Activated T-cell treated with anti-CD3 and anti-CD28 coated beads, Interleukin-2, amount 50 U/mL, for 72 hours (primary cell): Measurements from ENCODE around the gene NDUFAF4. TPM values are rescaled to one million over a fixed set of nuclear protein-coding genes. Genes with fewer than 3 reads are reported as not detected.
"Not testable (repeated sequence)": the region's sequence is repeated elsewhere in the genome, so short reads cannot be mapped to it uniquely, and the experiment has no call there.

Source experiments
- ATAC-seq, 2 donors: fragments of 150-1000 bp; cut with Tn5 transposase; replicated peaks in 1 of 2; 2 replicates each; pipeline ENCODE4 v1.10.0; 2021; ENCODE audit warnings: moderate library complexity in 2 of 2, mild to moderate bottlenecking in 1 of 2
- DNase-seq, 2 donors: peaks; one replicate each; pipeline ENCODE4 v3.0.0; 2021 to 2022; ENCODE audit warnings: mixed read lengths in 1 of 2
- H3K27ac Mint-ChIP-seq: one replicate; pipeline ENCODE4 v1.8.0; 2022; ENCODE audit warnings: mild to moderate bottlenecking, moderate library complexity, mixed read lengths
- H3K27me3 Mint-ChIP-seq: one replicate; pipeline ENCODE4 v1.8.0; 2022; ENCODE audit warnings: low read depth, mixed read lengths
- H3K36me3 Mint-ChIP-seq, 2 donors: one replicate each; pipeline ENCODE4 v1.8.0; 2022; ENCODE audit warnings: mixed read lengths in 2 of 2, mild to moderate bottlenecking in 1 of 2; ENCODE audit not compliant: insufficient read depth in 2 of 2
- H3K4me1 Mint-ChIP-seq: one replicate; pipeline ENCODE4 v1.8.0; 2022; ENCODE audit warnings: low read depth, mixed read lengths
- H3K4me3 Mint-ChIP-seq, 2 donors: one replicate each; pipeline ENCODE4 v1.8.0; 2022; ENCODE audit warnings: mild to moderate bottlenecking in 2 of 2, mixed read lengths in 2 of 2, moderate library complexity in 2 of 2
- H3K9me3 Mint-ChIP-seq, 2 donors: one replicate each; pipeline ENCODE4 v1.8.0; 2022; ENCODE audit warnings: mixed read lengths in 2 of 2
- total RNA-seq, 2 donors: library from RNA; stranded (reverse); gene quantifications; one replicate each; pipeline ENCODE4 v1.2.3, GENCODE V29; 2022

Gene NDUFAF4
- total RNA-seq, 2 donors from 2014 or later, result 53.9 to 63.5 TPM

GRCh38 chr6:96888745-96889144, 8.9 kb downstream of the NDUFAF4 start:
- no peaks in the 10 kb centered on the region for H3K9me3 Mint-ChIP-seq
- ATAC-seq (no peak), DNase-seq (no peak)
- no peak overlapping the region for H3K4me3 Mint-ChIP-seq
- no peak overlapping the region for H3K27ac Mint-ChIP-seq
- no peaks in the 10 kb centered on the region for H3K27me3 Mint-ChIP-seq
- H3K36me3 Mint-ChIP-seq, result peaks cover 0 to 9% of the 10 kb centered on the region in 2 donors
- peaks cover 8% of the 10 kb centered on the region for H3K4me1 Mint-ChIP-seq

DNA sequence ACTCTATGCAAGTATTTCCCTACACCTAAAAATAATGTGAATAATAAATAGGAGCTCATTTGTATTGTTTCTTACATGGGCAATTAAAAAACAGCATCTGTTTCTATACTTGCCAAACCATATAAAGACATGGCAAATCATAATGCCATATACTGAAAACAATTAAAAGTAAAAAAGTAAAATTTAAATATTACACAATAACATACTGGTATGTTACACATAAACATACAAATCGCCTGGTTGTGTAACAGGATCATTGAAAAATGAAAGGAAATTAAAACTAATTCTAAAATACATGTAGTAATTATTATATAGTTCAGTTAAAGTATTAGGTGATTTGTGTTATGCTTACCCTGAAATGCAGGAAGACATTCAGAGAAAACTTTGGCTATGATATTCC, 11.2 kb downstream of the NDUFAF4 start:
- no peak overlapping the region for H3K4me3 Mint-ChIP-seq
- H3K4me1 Mint-ChIP-seq, result peaks cover 8% of the 10 kb centered on the region
- no peaks in the 10 kb centered on the region for H3K27me3 Mint-ChIP-seq
- peaks cover 0 to 9% of the 10 kb centered on the region in 2 donors for H3K36me3 Mint-ChIP-seq
- no peak overlapping the region for H3K27ac Mint-ChIP-seq
- no peaks in the 10 kb centered on the region for H3K9me3 Mint-ChIP-seq
- ATAC-seq (no peak), DNase-seq (no peak)

GRCh38 chr6:96885187-96885631, 12.5 kb downstream of the NDUFAF4 start:
- not testable (repeated sequence) for H3K27ac Mint-ChIP-seq, H3K27me3 Mint-ChIP-seq, H3K36me3 Mint-ChIP-seq, DNase-seq, H3K4me1 Mint-ChIP-seq, H3K9me3 Mint-ChIP-seq
- peak; percentile 87 to 91 for ATAC-seq
- H3K4me3 Mint-ChIP-seq, result peak overlapping the region in 1 of 2 donors; percentile 42

DNA sequence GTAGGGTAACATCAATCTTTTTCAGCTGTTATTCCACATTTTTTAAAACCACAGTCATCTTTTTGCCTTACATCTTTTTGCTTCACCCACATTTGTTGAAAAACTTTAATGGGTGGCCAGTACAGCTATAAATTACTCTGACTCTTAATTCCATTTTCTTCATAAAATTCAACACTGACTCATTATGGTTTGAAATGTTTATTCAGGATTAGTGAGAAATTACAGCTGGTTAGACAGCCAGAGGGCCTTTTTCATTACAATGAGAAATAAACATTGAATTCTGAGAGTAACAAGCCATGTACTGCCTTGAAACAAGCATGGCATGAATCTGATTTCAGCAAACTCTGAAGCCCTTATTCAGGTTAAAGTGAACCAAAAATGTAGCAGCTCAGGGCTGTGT, 19.5 kb downstream of the NDUFAF4 start:
- ATAC-seq (no peak), DNase-seq (no peak)
- H3K27ac Mint-ChIP-seq, result no peak overlapping the region
- no peaks in the 10 kb centered on the region for H3K36me3 Mint-ChIP-seq
- H3K27me3 Mint-ChIP-seq, result no peaks in the 10 kb centered on the region
- H3K4me3 Mint-ChIP-seq, result no peak overlapping the region
- no peaks in the 10 kb centered on the region for H3K4me1 Mint-ChIP-seq
- H3K9me3 Mint-ChIP-seq, result no peaks in the 10 kb centered on the region

DNA sequence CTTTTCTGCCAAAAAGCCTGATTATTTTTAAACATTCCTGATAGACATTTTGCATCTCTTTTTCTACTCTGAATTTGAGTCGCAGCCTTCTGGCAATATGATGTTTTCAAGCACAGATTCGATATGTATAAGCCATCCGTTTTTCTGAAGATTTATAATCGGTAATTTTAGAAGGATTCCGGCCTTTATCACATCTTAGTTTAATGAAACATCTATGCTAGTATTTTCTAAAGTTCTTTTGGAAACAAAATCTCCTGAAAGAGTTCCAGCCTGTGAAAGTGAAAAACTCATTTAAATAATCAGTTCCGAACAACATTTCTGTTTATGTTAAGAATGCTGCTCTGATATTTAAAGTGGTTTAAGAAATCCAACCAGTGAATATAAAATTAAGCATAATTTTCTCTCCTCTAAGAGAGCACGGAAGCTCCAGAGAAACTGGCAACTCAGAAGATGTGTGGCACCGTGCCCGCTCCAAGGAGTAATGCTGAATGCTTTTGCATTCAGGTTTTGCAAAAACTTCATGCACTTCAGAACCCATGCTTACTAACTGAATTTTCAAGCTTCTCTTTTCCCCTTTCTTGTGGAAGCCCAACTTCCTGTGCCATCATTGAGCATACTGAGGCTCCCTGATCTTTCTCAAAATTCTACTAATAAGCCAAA, 20.7 kb downstream of the NDUFAF4 start:
- Mint-ChIP-seq H3K4me1 (no peaks in the 10 kb centered on the region), H3K27me3 (no peaks in the 10 kb centered on the region), H3K27ac (no peak overlapping the region), H3K9me3 (no peaks in the 10 kb centered on the region), H3K36me3 (no peaks in the 10 kb centered on the region), H3K4me3 (no peak overlapping the region)
- ATAC-seq (no peak), DNase-seq (no peak)

GRCh38 chr6:96872976-96873375, 24.7 kb downstream of the NDUFAF4 start:
- no peak for DNase-seq
- no peak overlapping the region for H3K4me3 Mint-ChIP-seq

GRCh38 chr6:96865055-96865405, 32.7 kb downstream of the NDUFAF4 start:
- ATAC-seq (no peak), DNase-seq (no peak)
- Mint-ChIP-seq H3K27me3 (peaks cover 40% of the 10 kb centered on the region), H3K9me3 (no peaks in the 10 kb centered on the region), H3K4me3 (no peak overlapping the region), H3K4me1 (no peaks in the 10 kb centered on the region), H3K36me3 (no peaks in the 10 kb centered on the region), H3K27ac (no peak overlapping the region)

More at GRCh38 chr6:96872976-96873375, 24.7 kb downstream of the NDUFAF4 start:
- ATAC-seq, result no peak
- H3K27ac Mint-ChIP-seq, result no peak overlapping the region
- H3K36me3 Mint-ChIP-seq, result no peaks in the 10 kb centered on the region
- H3K4me1 Mint-ChIP-seq, result no peaks in the 10 kb centered on the region
- H3K27me3 Mint-ChIP-seq, result peaks cover 4% of the 10 kb centered on the region
- no peaks in the 10 kb centered on the region for H3K9me3 Mint-ChIP-seq

GRCh38 chr6:96864216-96865054, 33.3 kb downstream of the NDUFAF4 start:
- Mint-ChIP-seq H3K27ac (no peak overlapping the region), H3K36me3 (no peaks in the 10 kb centered on the region), H3K4me3 (no peak overlapping the region), H3K4me1 (no peaks in the 10 kb centered on the region), H3K9me3 (peaks cover 0 to under 1% of the 10 kb centered on the region in 2 donors), H3K27me3 (peaks cover 43% of the 10 kb centered on the region)
- no peak for ATAC-seq
- no peak for DNase-seq

DNA sequence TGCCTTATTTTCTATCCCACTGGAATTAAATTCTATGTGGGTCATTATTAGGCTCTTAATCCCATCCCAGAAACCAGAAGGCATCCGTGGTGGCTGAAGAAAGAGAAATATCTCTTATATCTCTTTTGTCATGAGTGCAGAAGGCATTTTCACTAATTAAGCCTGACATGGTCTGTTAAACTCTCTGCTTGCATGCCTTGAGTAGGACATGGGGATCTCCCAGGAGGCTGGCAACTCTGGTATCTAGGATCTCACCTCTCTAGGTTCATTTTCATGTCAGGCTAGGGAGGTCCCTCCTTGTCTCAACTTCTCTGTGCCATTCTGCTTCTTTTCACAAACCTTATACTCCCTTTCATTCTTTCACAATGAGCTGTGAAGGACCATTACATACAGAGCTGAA, 35.1 kb downstream of the NDUFAF4 start:
- H3K27ac Mint-ChIP-seq, result no peak overlapping the region
- H3K9me3 Mint-ChIP-seq, result peaks cover 0 to 5% of the 10 kb centered on the region in 2 donors
- ATAC-seq, result no peak
- peaks cover 44% of the 10 kb centered on the region for H3K27me3 Mint-ChIP-seq
- DNase-seq, result no peak
- no peaks in the 10 kb centered on the region for H3K4me1 Mint-ChIP-seq
- no peak overlapping the region for H3K4me3 Mint-ChIP-seq
- no peaks in the 10 kb centered on the region for H3K36me3 Mint-ChIP-seq

DNA sequence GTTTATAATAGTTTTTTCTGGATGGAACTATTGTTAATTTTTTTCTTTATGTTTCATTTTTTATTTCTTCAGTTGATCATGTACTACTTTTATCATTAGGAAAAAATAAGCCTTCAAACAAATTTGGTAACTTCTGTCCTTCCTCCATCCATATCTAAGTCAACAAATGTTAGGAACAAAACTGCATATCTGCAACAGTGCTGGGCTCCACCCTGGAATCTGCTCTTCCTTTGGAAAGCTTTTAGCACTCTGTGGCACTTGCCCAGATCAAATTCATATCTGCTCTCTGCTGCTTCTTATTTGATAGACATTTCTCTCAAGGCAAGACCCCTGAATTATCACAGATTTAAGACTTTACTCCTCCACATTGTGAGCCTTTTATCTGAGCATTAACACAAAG, 36.1 kb downstream of the NDUFAF4 start:
- DNase-seq, result no peak
- no peaks in the 10 kb centered on the region for H3K4me1 Mint-ChIP-seq
- H3K36me3 Mint-ChIP-seq, result no peaks in the 10 kb centered on the region
- no peak overlapping the region for H3K27ac Mint-ChIP-seq
- H3K27me3 Mint-ChIP-seq, result peaks cover 41% of the 10 kb centered on the region
- H3K9me3 Mint-ChIP-seq, result peaks cover 0 to 5% of the 10 kb centered on the region in 2 donors
- ATAC-seq, result no peak
- no peak overlapping the region for H3K4me3 Mint-ChIP-seq

GRCh38 chr6:96856856-96857255, 40.8 kb downstream of the NDUFAF4 start:
- H3K27ac Mint-ChIP-seq, result no peak overlapping the region
- no peaks in the 10 kb centered on the region for H3K4me1 Mint-ChIP-seq
- ATAC-seq (no peak), DNase-seq (no peak)
- H3K4me3 Mint-ChIP-seq, result no peak overlapping the region
- H3K27me3 Mint-ChIP-seq, result peaks cover 29% of the 10 kb centered on the region
- peaks cover 0 to 5% of the 10 kb centered on the region in 2 donors for H3K9me3 Mint-ChIP-seq
- no peaks in the 10 kb centered on the region for H3K36me3 Mint-ChIP-seq

DNA sequence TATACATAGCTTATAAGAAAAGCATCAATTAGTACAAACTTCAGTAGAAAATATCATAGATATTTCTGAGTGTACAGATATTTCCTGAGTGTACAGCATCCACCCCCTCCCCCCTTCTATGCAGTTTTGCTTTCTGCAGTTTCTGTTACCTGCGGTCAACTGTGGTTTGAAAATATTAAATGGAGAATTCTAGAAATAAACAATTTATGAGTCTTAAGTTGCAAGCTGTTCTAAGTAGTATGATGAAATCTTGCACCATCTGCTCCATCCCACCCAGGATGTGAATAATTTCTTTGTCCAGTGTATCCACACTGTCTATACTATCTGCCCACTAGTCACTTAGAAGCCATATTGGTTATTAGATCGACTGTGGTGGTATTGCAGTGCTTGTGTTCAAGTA, 44.6 kb downstream of the NDUFAF4 start:
- no peak for DNase-seq
- Mint-ChIP-seq H3K27ac (no peak overlapping the region), H3K9me3 (no peaks in the 10 kb centered on the region), H3K4me3 (no peak overlapping the region), H3K4me1 (no peaks in the 10 kb centered on the region), H3K27me3 (no peaks in the 10 kb centered on the region), H3K36me3 (no peaks in the 10 kb centered on the region)
- no peak for ATAC-seq

- no peak overlapping the region for H3K4me3 Mint-ChIP-seq
- H3K36me3 Mint-ChIP-seq, result no peaks in the 10 kb centered on the region
Measured at GRCh38 chr6:96852605-96853004, 45.1 kb downstream of the NDUFAF4 start.

More at GRCh38 chr6:96852605-96853004, 45.1 kb downstream of the NDUFAF4 start:
- no peaks in the 10 kb centered on the region for H3K27me3 Mint-ChIP-seq
- no peaks in the 10 kb centered on the region for H3K9me3 Mint-ChIP-seq
- no peak for ATAC-seq
- DNase-seq, result no peak
- no peak overlapping the region for H3K27ac Mint-ChIP-seq
- no peaks in the 10 kb centered on the region for H3K4me1 Mint-ChIP-seq
